Bronchial epithelial cell (primary cell): ENCODE measurements around the gene ASCC1. TPM values are rescaled to one million over a fixed set of nuclear protein-coding genes. Genes with fewer than 3 reads are reported as not detected.

Source experiments
- DNase-seq: peaks from one replicate; pipeline ENCODE4 v3.0.0-alpha.2; 2010; ENCODE audit warnings: low read depth
- FAIRE-seq: peaks from 2 replicates; lab custom pipeline; 2011; peaks lifted over from hg19 to GRCh38; lab: Jason Lieb, UNC
- H3K27me3 ChIP-seq: 2 replicates; pipeline ENCODE4 v1.5.1; 2011; ENCODE audit warnings: low read length; ENCODE audit not compliant: control insufficient read depth, insufficient read depth
- H3K36me3 ChIP-seq: 2 replicates; pipeline ENCODE4 v1.5.1; 2011; ENCODE audit warnings: low read length; ENCODE audit not compliant: control insufficient read depth, insufficient read depth
- H3K4me3 ChIP-seq: 2 replicates; pipeline ENCODE4 v1.5.1; 2011; ENCODE audit warnings: mild to moderate bottlenecking, low read depth, low read length, control low read depth
- CTCF ChIP-seq: IDR thresholded peaks from 2 replicates; pipeline ENCODE4 v1.5.1; 2011; ENCODE audit warnings: mild to moderate bottlenecking, moderate library complexity, low read length, control low read depth, inconsistent platforms; ENCODE audit not compliant: insufficient read depth, severe bottlenecking
- total RNA-seq: library from RNA; depleted of rRNA; stranded (reverse); fragments of >200 nt; gene quantifications from 2 replicates; pipeline ENCODE4 v1.2.1, GENCODE V29; 2014

ASCC1 gene
- total RNA-seq, 1 donor from 2014 or later = 22.4 TPM

GRCh38 chr10:72062382-72062781 is 153.7 kb downstream of the ASCC1 start:
- TF ChIP-seq CTCF = no peak
- no peak for FAIRE-seq
- Histone ChIP-seq H3K27me3 (peaks cover 4% of the 10 kb centered on the region), H3K4me3 (no peak overlapping the region), H3K36me3 (no peaks in the 10 kb centered on the region)
- DNase-seq = no peak

DNA sequence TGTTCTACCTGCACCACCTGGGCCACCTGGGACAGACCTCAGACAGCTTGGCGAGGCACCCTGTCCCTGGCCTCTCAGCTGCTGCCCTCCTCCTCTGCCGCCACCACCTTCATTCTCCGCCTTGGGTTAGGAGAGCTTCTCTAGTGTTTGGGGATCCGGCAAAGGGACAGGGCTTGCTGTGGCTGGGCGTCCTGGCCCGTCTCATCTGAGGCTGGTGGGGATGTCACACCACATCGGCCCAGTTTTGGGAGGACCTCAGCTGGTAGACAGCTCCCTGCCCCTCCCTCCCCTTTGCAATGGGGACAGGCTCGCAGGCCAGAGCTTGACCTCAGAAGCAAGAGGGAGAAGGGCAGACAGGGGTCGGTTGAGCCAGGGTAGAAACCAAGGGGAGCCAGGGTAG is 154.1 kb downstream of the ASCC1 start:
- H3K36me3 ChIP-seq = no peaks in the 10 kb centered on the region
- H3K4me3 ChIP-seq = no peak overlapping the region
- no peak for TF ChIP-seq CTCF
- peaks cover 6% of the 10 kb centered on the region for H3K27me3 ChIP-seq
- DNase-seq (no peak), FAIRE-seq (no peak)

DNA sequence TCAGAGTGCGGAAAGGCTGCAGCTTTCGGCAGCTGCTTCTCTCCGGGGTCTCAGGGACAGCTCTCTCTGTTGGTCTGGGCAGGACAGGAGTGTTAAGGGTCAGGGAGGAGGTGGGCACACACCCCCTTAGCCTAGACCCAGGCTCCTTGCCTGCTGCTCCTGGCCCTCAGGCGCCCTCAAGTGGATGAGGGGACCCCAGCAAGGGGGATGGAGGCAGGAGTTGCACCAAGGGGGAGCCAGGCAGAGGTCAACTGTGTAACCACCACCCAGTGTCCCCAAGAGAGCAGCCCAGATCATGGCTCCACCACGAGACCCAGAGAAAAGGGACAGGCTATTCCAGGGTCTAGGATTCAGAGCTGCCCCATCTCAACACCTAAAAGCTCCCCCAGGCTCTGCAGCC is 154.6 kb downstream of the ASCC1 start:
- FAIRE-seq (no peak), DNase-seq (no peak)
- Histone ChIP-seq H3K4me3 (no peak overlapping the region), H3K27me3 (peaks cover 4% of the 10 kb centered on the region), H3K36me3 (no peaks in the 10 kb centered on the region)
- peak; percentile 10 for TF ChIP-seq CTCF

GRCh38 chr10:72059843-72060822 is 155.9 kb downstream of the ASCC1 start:
- Histone ChIP-seq H3K27me3 (peaks cover 4% of the 10 kb centered on the region), H3K36me3 (no peaks in the 10 kb centered on the region), H3K4me3 (no peak overlapping the region)
- no peak for TF ChIP-seq CTCF
- DNase-seq (no peak), FAIRE-seq (no peak)

- DNase-seq (no peak), FAIRE-seq (no peak)
- no peaks in the 10 kb centered on the region for H3K36me3 ChIP-seq
- no peak overlapping the region for H3K4me3 ChIP-seq
- H3K27me3 ChIP-seq = peaks cover 4% of the 10 kb centered on the region
- TF ChIP-seq CTCF = no peak
Measured at GRCh38 chr10:72058989-72059842, 156.9 kb downstream of the ASCC1 start.
